Endothelial cell of umbilical vein (primary cell): Measurements from ENCODE around the gene ANKRD28. TPM values are rescaled to one million over a fixed set of nuclear protein-coding genes. Genes with fewer than 3 reads are reported as not detected.

Experiments
- BruUV-seq: library from RNA; stranded (reverse); fragments of 400-500 nt; replicated peaks from 2 replicates; lab custom pipeline; 2021; lab: Mats Ljungman, UMichigan
- CTCF ChIA-PET: fragments of 300-600, 350-600 bp; sonication (Branson Sonifier 250); formaldehyde crosslinking; loops from one replicate; lab custom pipeline; 2021; ENCODE audit warnings: antibody characterized with exemption, inconsistent platforms; lab: Charles Lee
- POLR2A ChIA-PET: fragments of 300-600, 350-600 bp; sonication (Branson Sonifier 250); formaldehyde crosslinking; loops from one replicate; lab custom pipeline; 2021; ENCODE audit warnings: antibody characterized with exemption, inconsistent platforms; lab: Charles Lee
- DNase-seq: peaks from one replicate; pipeline ENCODE4 v3.0.0-alpha.2; 2011; ENCODE audit warnings: low read depth, low spot score
- FAIRE-seq: peaks from 2 replicates; lab custom pipeline; 2011; peaks lifted over from hg19 to GRCh38; lab: Jason Lieb, UNC
- H2AFZ ChIP-seq: 2 replicates; pipeline ENCODE4 v1.6.0; 2012; ENCODE audit warnings: low read depth, low read length, control low read depth, inconsistent platforms
- H3K27ac ChIP-seq: 2 replicates; pipeline ENCODE4 v1.5.1; 2011; ENCODE audit warnings: low read depth, mild to moderate bottlenecking, control low read depth, low read length, moderate library complexity; ENCODE audit not compliant: insufficient read depth
- H3K27me3 ChIP-seq, 2 experiments: 2 replicates each; pipeline versions ENCODE4 v1.6.0 to v1.6.1; 2011; ENCODE audit warnings: low read length in 2 of 2, mixed read lengths in 1 of 2; ENCODE audit not compliant: control insufficient read depth in 2 of 2, insufficient read depth in 2 of 2
- H3K36me3 ChIP-seq, 2 experiments: 2 replicates in 1 of 2; 3 replicates in 1 of 2; pipeline ENCODE4 v1.5.1; 2011; ENCODE audit warnings: low read length in 2 of 2, mild to moderate bottlenecking in 1 of 2, moderate library complexity in 1 of 2; ENCODE audit not compliant: control insufficient read depth in 2 of 2, insufficient read depth in 2 of 2; ENCODE audit errors: extremely low read depth in 1 of 2
- H3K4me1 ChIP-seq: 3 replicates; pipeline ENCODE4 v1.5.1; 2011; ENCODE audit warnings: mild to moderate bottlenecking, low read length; ENCODE audit not compliant: control insufficient read depth, insufficient read depth; ENCODE audit errors: extremely low read depth
- H3K4me2 ChIP-seq: 2 replicates; pipeline ENCODE4 v1.6.1; 2011; ENCODE audit warnings: low read length, control low read depth, mixed read lengths; ENCODE audit not compliant: insufficient read depth
- H3K4me3 ChIP-seq, 3 experiments: fragments of 200-600 bp in 1 of 3; sonication (generic), shearing (Covaris generic) in 1 of 3; replicated peaks in 1 of 3; 2 replicates each; pipeline ENCODE4 v1.5.1; 2011 to 2016; ENCODE audit warnings: control low read depth in 3 of 3, low read length in 3 of 3, mild to moderate bottlenecking in 2 of 3, inconsistent platforms in 1 of 3, low read depth in 1 of 3, moderate library complexity in 1 of 3; ENCODE audit not compliant: insufficient read depth in 1 of 3
- H3K79me2 ChIP-seq: 2 replicates; pipeline ENCODE4 v1.6.0; 2012; ENCODE audit warnings: low read length, inconsistent platforms; ENCODE audit not compliant: control insufficient read depth, insufficient read depth
- H3K9ac ChIP-seq: replicated peaks from 2 replicates; pipeline ENCODE3; 2011; ENCODE audit warnings: low read length, control low read depth; ENCODE audit not compliant: insufficient read depth; ENCODE audit errors: extremely low read depth
- H3K9me1 ChIP-seq: replicated peaks from 3 replicates; pipeline ENCODE4 v1.6.0; 2011; ENCODE audit warnings: mild to moderate bottlenecking, low read length; ENCODE audit not compliant: control insufficient read depth, insufficient read depth; ENCODE audit errors: extremely low read depth
- H3K9me3 ChIP-seq: replicated peaks from 2 replicates; pipeline ENCODE4 v1.5.1; 2012; ENCODE audit warnings: low read length, inconsistent platforms; ENCODE audit not compliant: control insufficient read depth, insufficient read depth
- H4K20me1 ChIP-seq: replicated peaks from 2 replicates; pipeline ENCODE3; 2011; ENCODE audit warnings: mild to moderate bottlenecking, low read length; ENCODE audit not compliant: control insufficient read depth, insufficient read depth; ENCODE audit errors: extremely low read depth
- CTCF ChIP-seq, 2 donors: IDR thresholded peaks; 1 replicate in 1 of 2; 2 replicates in 1 of 2; pipeline ENCODE4 v1.5.1; 2011; ENCODE audit warnings: low read length in 2 of 2, mild to moderate bottlenecking in 2 of 2, moderate library complexity in 2 of 2, control low read depth in 1 of 2, inconsistent platforms in 1 of 2, low read depth in 1 of 2; ENCODE audit not compliant: insufficient read depth in 1 of 2; ENCODE audit errors: extremely low read depth in 1 of 2
- EZH2 ChIP-seq: IDR thresholded peaks from 2 replicates; pipeline ENCODE4 v1.6.1; 2012; ENCODE audit warnings: borderline replicate concordance, low read depth, mild to moderate bottlenecking, moderate library complexity, low read length, inconsistent platforms; ENCODE audit not compliant: severe bottlenecking
- FOS ChIP-seq: IDR thresholded peaks from 2 replicates; pipeline ENCODE4 v1.6.1; 2011; ENCODE audit warnings: mild to moderate bottlenecking, low read length, moderate library complexity, borderline replicate concordance; ENCODE audit not compliant: insufficient read depth
- GATA2 ChIP-seq: IDR thresholded peaks from 2 replicates; pipeline ENCODE4 v1.7.0; 2011; ENCODE audit warnings: low read depth, mild to moderate bottlenecking, moderate library complexity, mixed read lengths, low read length; ENCODE audit not compliant: insufficient read length, insufficient read depth
- JUN ChIP-seq: IDR thresholded peaks from 2 replicates; pipeline ENCODE4 v1.6.1; 2011; ENCODE audit warnings: borderline replicate concordance, low read depth; ENCODE audit not compliant: insufficient read length, insufficient read depth
- MAX ChIP-seq: IDR thresholded peaks from 2 replicates; pipeline ENCODE4 v1.6.1; 2011; ENCODE audit not compliant: insufficient read depth, insufficient read length
- MYC ChIP-seq: IDR thresholded peaks from one replicate; pipeline ENCODE4 v1.6.1; 2011; ENCODE audit warnings: mild to moderate bottlenecking, low read depth, low read length
- POLR2A ChIP-seq: IDR thresholded peaks from 2 replicates; pipeline ENCODE4 v1.6.1; 2012; ENCODE audit warnings: low read depth, mild to moderate bottlenecking, control low read depth, low read length
- POLR2AphosphoS5 ChIP-seq: IDR thresholded peaks from 2 replicates; pipeline ENCODE4 v1.6.1; 2012; ENCODE audit warnings: low read depth, mild to moderate bottlenecking, control low read depth, low read length, moderate library complexity; ENCODE audit not compliant: insufficient read depth
- dilution Hi-C: fragments of 300-500 bp; cut with MboI; formaldehyde crosslinking; loops from one replicate; pipeline ENCODE4 v1.15.0; 2019; ENCODE audit warnings: low sequenced_read_pairs; ENCODE audit not compliant: extremely low pct_ligation_motif_present
- intact Hi-C: fragments of 100-400 bp; cut with micrococcal nuclease; formaldehyde crosslinking; loops from one replicate; pipeline ENCODE4 v1.10.0; 2022
- polyA plus RNA-seq, 4 experiments: library from polyadenylated mRNA; depleted of rRNA in 3 of 4; stranded (reverse) in 3 of 4; unstranded in 1 of 4; fragments of >200 nt; gene quantifications; 2 replicates each; pipeline versions ENCODE4 v1.2.1 to v1.2.3, GENCODE V29; 2011 to 2012; ENCODE audit warnings: missing spikeins in 1 of 4
- total RNA-seq: library from RNA; stranded (reverse); gene quantifications from 2 replicates; pipeline ENCODE4 v1.2.3, GENCODE V29; 2021

Gene ANKRD28
- total and polyA plus RNA-seq, 2 donors (not counting 3 experiments of a cell fraction or from before 2014, with no cell fraction given), result 36.7 to 97.3 TPM

- Histone ChIP-seq H4K20me1 (no peaks in the 10 kb centered on the region), H3K9me1 (no peaks in the 10 kb centered on the region), H3K4me1 (peaks cover 2% of the 10 kb centered on the region), H3K4me3 (no peak overlapping the region), H3K27me3 (no peaks in the 10 kb centered on the region), H2AFZ (no peak overlapping the region), H3K79me2 (peaks cover 9% of the 10 kb centered on the region), H3K36me3 (peaks cover 2 to 7% of the 10 kb centered on the region in 2 experiments), H3K9me3 (no peaks in the 10 kb centered on the region), H3K27ac (no peak overlapping the region), H3K9ac (no peak overlapping the region), H3K4me2 (no peak overlapping the region)
- BruUV-seq, result no TSS peak
- POLR2A ChIA-PET, result interaction anchor here (0.5 kb wide), 1 partner anchor 460 kb away, joined by 3 read pairs; no protein-coding TSS in a partner anchor
- CTCF ChIA-PET, result interaction anchor here (0.6 to 1.4 kb wide), 4 partner anchors 34 to 94 kb away, joined by 3 to 5 read pairs (median 3); no protein-coding TSS in a partner anchor
- FAIRE-seq (no peak), DNase-seq (no peak)
- dilution Hi-C loops, result no loop called here
- intact Hi-C loops, result loop anchor here (5.0 kb wide), 1 partner anchor 69 kb away; no protein-coding TSS in a partner anchor
- TF ChIP-seq EZH2 (no peak), MYC (no peak), JUN (no peak), POLR2A (no peak), FOS (no peak), CTCF (IDR thresholded peaks at IDR 0.05; ENCODE audit: extremely low read depth in 1 of 2, insufficient read depth in 1 of 2, low read depth in 1 of 2, low read length in 2 of 2) (no peak), MAX (no peak), POLR2AphosphoS5 (no peak), GATA2 (no peak)
Measured at GRCh38 chr3:15750879-15751278, 46.9 kb downstream of the ANKRD28 start.
